IMR-90 (cell line): ENCODE measurements around the gene SIPA1L3. TPM values are rescaled to one million over a fixed set of nuclear protein-coding genes. Genes with fewer than 3 reads are reported as not detected.

Experiments
- ATAC-seq: fragments of 200-7000 bp; cut with Tn5 transposase; 2 replicates; pipeline ENCODE4 v1.9.1; 2020; ENCODE audit warnings: low read depth, mild to moderate bottlenecking, moderate library complexity
- BruUV-seq: library from RNA; stranded (reverse); fragments of 400-500 nt; replicated peaks from 2 replicates; lab custom pipeline; 2021; lab: Mats Ljungman, UMichigan
- CTCF ChIA-PET: fragments of 300-600 bp; formaldehyde crosslinking; extraction: SDS; loops from one replicate; lab custom pipeline; 2021; ENCODE audit warnings: antibody characterized with exemption; lab: Yijun Ruan, JAX
- POLR2A ChIA-PET: fragments of 300-600 bp; sonication (Branson Sonifier 250); formaldehyde crosslinking; loops from one replicate; lab custom pipeline; 2022; ENCODE audit warnings: antibody characterized with exemption; ENCODE audit not compliant: unreplicated experiment; lab: Charles Lee
- DNase-seq: peaks from one replicate; pipeline ENCODE4 v3.0.0; 2013
- H2AFZ ChIP-seq: replicated peaks from 2 replicates; pipeline ENCODE3; 2013; ENCODE audit warnings: low read length, mild to moderate bottlenecking; ENCODE audit not compliant: poor library complexity
- H2AK5ac ChIP-seq: 2 replicates; pipeline ENCODE4 v1.6.1; 2013; ENCODE audit warnings: low read depth, low read length, inconsistent platforms
- H2AK9ac ChIP-seq: replicated peaks from 2 replicates; pipeline ENCODE3; 2013; ENCODE audit warnings: mild to moderate bottlenecking, low read depth, low read length, moderate library complexity; ENCODE audit not compliant: poor library complexity
- H2BK120ac ChIP-seq: 2 replicates; pipeline ENCODE4 v1.6.1; 2013; ENCODE audit warnings: low read depth, low read length, inconsistent platforms
- H2BK15ac ChIP-seq: 3 replicates; pipeline ENCODE4 v1.6.1; 2013; ENCODE audit warnings: low read depth, low read length, inconsistent platforms
- H2BK20ac ChIP-seq: 2 replicates; pipeline ENCODE4 v1.6.1; 2013; ENCODE audit warnings: low read depth, mild to moderate bottlenecking, inconsistent platforms, low read length, moderate library complexity
- H2BK5ac ChIP-seq: 2 replicates; pipeline ENCODE4 v1.6.1; 2013; ENCODE audit warnings: mild to moderate bottlenecking, low read depth, low read length, inconsistent platforms; ENCODE audit not compliant: poor library complexity, severe bottlenecking
- H3K14ac ChIP-seq: replicated peaks from 2 replicates; pipeline ENCODE4 v1.6.1; 2013; ENCODE audit warnings: low read depth, low read length, inconsistent platforms
- H3K18ac ChIP-seq: 2 replicates; pipeline ENCODE4 v1.6.1; 2013; ENCODE audit warnings: low read depth, low read length, control low read depth
- H3K23ac ChIP-seq: 2 replicates; pipeline ENCODE4 v1.6.1; 2013; ENCODE audit warnings: low read depth, low read length, inconsistent platforms
- H3K27ac ChIP-seq: 2 replicates; pipeline ENCODE4 v1.5.1; 2013; ENCODE audit warnings: mild to moderate bottlenecking, control low read depth, low read length; ENCODE audit not compliant: insufficient read depth
- H3K27me3 ChIP-seq: 2 replicates; pipeline ENCODE4 v1.6.1; 2013; ENCODE audit warnings: low read length; ENCODE audit not compliant: control insufficient read depth, insufficient read depth
- H3K36me3 ChIP-seq: 2 replicates; pipeline ENCODE4 v1.6.1; 2013; ENCODE audit warnings: low read length, mixed read lengths; ENCODE audit not compliant: control insufficient read depth, insufficient read depth
- H3K4ac ChIP-seq: 2 replicates; pipeline ENCODE4 v1.6.1; 2013; ENCODE audit warnings: low read depth, low read length, inconsistent platforms
- H3K4me1 ChIP-seq: 2 replicates; pipeline ENCODE4 v1.6.1; 2013; ENCODE audit warnings: low read length, mixed read lengths; ENCODE audit not compliant: control insufficient read depth, insufficient read depth
- H3K4me2 ChIP-seq: 2 replicates; pipeline ENCODE4 v1.6.1; 2013; ENCODE audit warnings: low read depth, mild to moderate bottlenecking, control low read depth, low read length, moderate library complexity
- H3K4me3 ChIP-seq: 2 replicates; pipeline ENCODE4 v1.5.1; 2013; ENCODE audit warnings: low read depth, mild to moderate bottlenecking, control low read depth, low read length, moderate library complexity; ENCODE audit not compliant: insufficient read depth
- H3K56ac ChIP-seq: 2 replicates; pipeline ENCODE4 v1.6.1; 2013; ENCODE audit warnings: low read length, inconsistent platforms; ENCODE audit not compliant: insufficient read depth; ENCODE audit errors: extremely low read depth
- H3K79me1 ChIP-seq, 2 experiments: 2 replicates each; pipeline ENCODE4 v1.6.1; 2013; ENCODE audit warnings: low read length in 2 of 2, inconsistent platforms in 1 of 2, low read depth in 1 of 2
- H3K9ac ChIP-seq: 2 replicates; pipeline ENCODE4 v1.6.1; 2013; ENCODE audit warnings: low read depth, low read length, control low read depth
- H3K9me1 ChIP-seq: 2 replicates; pipeline ENCODE4 v1.6.1; 2013; ENCODE audit warnings: low read length, inconsistent platforms; ENCODE audit not compliant: insufficient read depth
- H3K9me3 ChIP-seq: 2 replicates; pipeline ENCODE4 v1.6.1; 2013; ENCODE audit warnings: low read length; ENCODE audit not compliant: control insufficient read depth, insufficient read depth
- H4K20me1 ChIP-seq: 2 replicates; pipeline ENCODE4 v1.6.1; 2013; ENCODE audit warnings: low read length, inconsistent platforms; ENCODE audit not compliant: insufficient read depth
- H4K5ac ChIP-seq: 2 replicates; pipeline ENCODE4 v1.6.1; 2013; ENCODE audit warnings: mild to moderate bottlenecking, low read depth, low read length, control low read depth
- H4K8ac ChIP-seq, 2 experiments: 2 replicates each; pipeline ENCODE4 v1.6.1; 2013; ENCODE audit warnings: low read depth in 2 of 2, low read length in 2 of 2, control low read depth in 1 of 2, inconsistent platforms in 1 of 2
- H4K91ac ChIP-seq: 2 replicates; pipeline ENCODE4 v1.6.1; 2013; ENCODE audit warnings: low read depth, low read length, inconsistent platforms; ENCODE audit not compliant: insufficient read depth
- FOS ChIP-seq: fragments of 150-350 bp; IDR thresholded peaks from 2 replicates; pipeline ENCODE4 v1.6.1; 2016; ENCODE audit warnings: low read depth, low read length
- MXI1 ChIP-seq: IDR thresholded peaks from 2 replicates; pipeline ENCODE4 v1.6.1; 2012; ENCODE audit warnings: low read depth, mild to moderate bottlenecking, low read length, moderate library complexity, borderline replicate concordance
- RAD21 ChIP-seq: IDR thresholded peaks from 2 replicates; pipeline ENCODE4 v1.6.1; 2012; ENCODE audit warnings: low read length, improper control_type of control experiment
- WGBS, 2 experiments: methylation state at CpG; one replicate each; pipeline versions ENCODE4 v1.1.5 to v1.1.7; 2013; ENCODE audit warnings: missing lambda C conversion rate in 2 of 2; ENCODE audit not compliant: insufficient read length in 1 of 2; ENCODE audit errors: extremely low coverage in 2 of 2; 5-methylcytosine and 5-hydroxymethylcytosine counted together
- dilution Hi-C: fragments of 300-500 bp; cut with HindIII; formaldehyde crosslinking; loops from one replicate; pipeline ENCODE4 v1.14.3; 2018; ENCODE audit warnings: low sequenced_read_pairs; ENCODE audit not compliant: unreplicated experiment
- in situ Hi-C: fragments of 300-500 bp; cut with MboI; formaldehyde crosslinking; loops from 3 replicates; pipeline ENCODE4 v1.14.3; 2019; ENCODE audit warnings: low sequenced_read_pairs, inconsistent platforms, mixed read lengths
- intact Hi-C: fragments of 100-400 bp; cut with micrococcal nuclease; formaldehyde crosslinking; loops from 2 replicates; pipeline ENCODE4 v1.10.0; 2022
- polyA plus RNA-seq, 3 experiments: library from polyadenylated mRNA; depleted of rRNA; stranded (reverse); fragments of >200 nt; gene quantifications; 2 replicates each; pipeline ENCODE4 v1.2.3, GENCODE V29; 2012; ENCODE audit warnings: low replicate concordance in 1 of 3
- total RNA-seq: library from RNA; depleted of rRNA; stranded (reverse); fragments of >200 nt; gene quantifications from 2 replicates; pipeline ENCODE4 v1.2.3, GENCODE V29; 2012
- TF ChIP-seq, protein P1 (sequence below): fragments of 150-350 bp; IDR thresholded peaks from 2 replicates; pipeline ENCODE4 v1.6.1; 2017; ENCODE audit warnings: mild to moderate bottlenecking, antibody characterized with exemption, low read length, low read depth

The SIPA1L3 gene
- total and polyA plus RNA-seq, 2 of the 4 experiments (the other 2 are of a cell fraction) = 4.1 to 9.4 TPM

DNA sequence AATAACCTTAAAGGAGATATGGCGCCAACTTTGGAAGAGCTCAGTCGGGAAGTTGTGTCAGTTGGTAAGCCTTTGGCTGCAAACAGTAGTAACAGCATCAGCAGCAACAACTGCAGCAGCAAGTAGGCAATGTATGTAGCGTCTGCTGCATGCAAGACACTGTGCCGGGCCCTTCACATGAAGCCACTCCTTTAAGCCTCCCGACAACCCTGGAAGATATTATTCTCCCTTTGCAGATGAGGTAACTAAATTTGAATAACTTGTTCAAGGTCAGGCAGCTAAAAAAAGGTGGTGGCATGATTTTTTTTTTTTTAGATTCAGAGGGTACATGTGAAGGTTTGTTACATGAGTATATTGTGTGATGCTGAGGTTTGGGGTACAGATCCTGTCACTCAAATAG lies 19.7 kb downstream of the SIPA1L3 start:
- H2BK20ac ChIP-seq = no peak overlapping the region
- H3K56ac ChIP-seq = no peak overlapping the region
- ChIA-PET CTCF (interaction anchor here (0.6 kb wide), 1 partner anchor 93 kb away, joined by 3 read pairs; no protein-coding TSS in a partner anchor), POLR2A (no interaction called here)
- H4K5ac ChIP-seq = no peak overlapping the region
- no peak overlapping the region for H2AK5ac ChIP-seq
- peaks cover 22 to 79% of the 10 kb centered on the region in 2 experiments for H3K79me1 ChIP-seq
- H3K14ac ChIP-seq = no peak overlapping the region
- DNase-seq (no peak), ATAC-seq (no peak)
- no peak overlapping the region for H3K4me2 ChIP-seq
- H4K8ac ChIP-seq = no peak overlapping the region
- no peak overlapping the region for H3K18ac ChIP-seq
- H3K4me3 ChIP-seq = no peak overlapping the region
- H3K4ac ChIP-seq = no peak overlapping the region
- no peak overlapping the region for H3K23ac ChIP-seq
- peaks cover 4% of the 10 kb centered on the region for H3K9me1 ChIP-seq
- WGBS, 2 experiments = no CpG with 5 or more reads among the region's 5 CpGs
- H4K91ac ChIP-seq = no peak overlapping the region
- peaks cover 3% of the 10 kb centered on the region for H3K9me3 ChIP-seq
- TF ChIP-seq RAD21 (no peak), FOS (no peak), MXI1 (no peak)
- TF ChIP-seq, protein P1, sequence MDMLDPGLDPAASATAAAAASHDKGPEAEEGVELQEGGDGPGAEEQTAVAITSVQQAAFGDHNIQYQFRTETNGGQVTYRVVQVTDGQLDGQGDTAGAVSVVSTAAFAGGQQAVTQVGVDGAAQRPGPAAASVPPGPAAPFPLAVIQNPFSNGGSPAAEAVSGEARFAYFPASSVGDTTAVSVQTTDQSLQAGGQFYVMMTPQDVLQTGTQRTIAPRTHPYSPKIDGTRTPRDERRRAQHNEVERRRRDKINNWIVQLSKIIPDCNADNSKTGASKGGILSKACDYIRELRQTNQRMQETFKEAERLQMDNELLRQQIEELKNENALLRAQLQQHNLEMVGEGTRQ = no peak
- intact Hi-C loops = no loop called here
- no peaks in the 10 kb centered on the region for H3K4me1 ChIP-seq
- dilution Hi-C loops = no loop called here
- H2AK9ac ChIP-seq = no peak overlapping the region
- H3K27me3 ChIP-seq = no peaks in the 10 kb centered on the region
- in situ Hi-C loops = no loop called here
- H2BK120ac ChIP-seq = no peak overlapping the region
- H4K20me1 ChIP-seq = peaks cover 29% of the 10 kb centered on the region
- no peaks in the 10 kb centered on the region; the same call in 1 of the 2 replicates for H3K36me3 ChIP-seq
- H2BK15ac ChIP-seq = no peak overlapping the region
- H3K9ac ChIP-seq = no peak overlapping the region
- no peak overlapping the region for H3K27ac ChIP-seq
- no TSS peak for BruUV-seq
- no peak overlapping the region for H2BK5ac ChIP-seq
- H2AFZ ChIP-seq = no peak overlapping the region
